PC-3 (cell line): ENCODE measurements around the gene B4GALT5. TPM values are rescaled to one million over a fixed set of nuclear protein-coding genes. Genes with fewer than 3 reads are reported as not detected.

ENCODE experiments used
- ATAC-seq: fragments of 200-7000 bp; cut with Tn5 transposase; 2 replicates; pipeline ENCODE4 v1.9.1; 2020; ENCODE audit warnings: mild to moderate bottlenecking, moderate library complexity
- BruUV-seq: library from RNA; stranded (reverse); fragments of 400-500 nt; replicated peaks from 2 replicates; lab custom pipeline; 2021; lab: Mats Ljungman, UMichigan
- CTCF ChIA-PET: fragments of 300-600 bp; sonication (Branson Sonifier 250); formaldehyde crosslinking; loops from one replicate; lab custom pipeline; 2022; ENCODE audit warnings: antibody characterized with exemption; lab: Charles Lee
- POLR2A ChIA-PET: fragments of 300-600 bp; sonication (Branson Sonifier 250); formaldehyde crosslinking; loops from one replicate; lab custom pipeline; 2022; ENCODE audit warnings: antibody characterized with exemption; ENCODE audit not compliant: unreplicated experiment; lab: Charles Lee
- DNase-seq: peaks from one replicate; pipeline ENCODE4 v3.0.0-alpha.2; 2015
- H2AFZ ChIP-seq: fragments of 300-600 bp; sonication (generic); 2 replicates; pipeline ENCODE4 v1.6.0; 2016; ENCODE audit warnings: antibody characterized with exemption, low read length
- H3F3A ChIP-seq: fragments of 300-600 bp; sonication (generic); one replicate; pipeline ENCODE4 v1.6.0; 2017; ENCODE audit warnings: antibody characterized with exemption, low read length, control low read depth, mild to moderate bottlenecking; ENCODE audit not compliant: unreplicated experiment
- H3K27ac ChIP-seq: fragments of 300-600 bp; sonication (generic); 2 replicates; pipeline ENCODE4 v1.5.1; 2016; ENCODE audit warnings: mild to moderate bottlenecking, low read length
- H3K27me3 ChIP-seq: fragments of 300-600 bp; sonication (generic); 2 replicates; pipeline ENCODE4 v1.6.1; 2016; ENCODE audit warnings: low read length, mixed read lengths
- H3K36me3 ChIP-seq: fragments of 300-600 bp; sonication (generic); 2 replicates; pipeline ENCODE4 v1.6.1; 2016; ENCODE audit warnings: low read depth, mixed run types, low read length, mixed read lengths
- H3K4me1 ChIP-seq: fragments of 300-600 bp; sonication (generic); 2 replicates; pipeline ENCODE4 v1.5.1; 2016; ENCODE audit warnings: low read length; ENCODE audit not compliant: insufficient read depth
- H3K4me2 ChIP-seq: fragments of 300-600 bp; sonication (generic); 2 replicates; pipeline ENCODE4 v1.6.0; 2016; ENCODE audit warnings: low read length
- H3K4me3 ChIP-seq: fragments of 300-600 bp; sonication (generic); 2 replicates; pipeline ENCODE4 v1.5.1; 2016; ENCODE audit warnings: mild to moderate bottlenecking, low read length, mixed read lengths
- H3K79me2 ChIP-seq: fragments of 300-600 bp; sonication (generic); 2 replicates; pipeline ENCODE4 v1.6.1; 2017; ENCODE audit warnings: low read length, mixed read lengths
- H3K9ac ChIP-seq: fragments of 300-600 bp; sonication (generic); 2 replicates; pipeline ENCODE4 v1.6.0; 2016; ENCODE audit warnings: mild to moderate bottlenecking, low read length
- H3K9me2 ChIP-seq: fragments of 300-600 bp; sonication (generic); replicated peaks from 2 replicates; pipeline ENCODE4 v1.6.1; 2016; ENCODE audit warnings: mixed run types, low read length, mixed read lengths
- H3K9me3 ChIP-seq: fragments of 300-600 bp; sonication (generic); 2 replicates; pipeline ENCODE4 v1.6.1; 2016; ENCODE audit warnings: low read length, mixed read lengths
- H4K20me1 ChIP-seq: fragments of 300-600 bp; sonication (generic); 2 replicates; pipeline ENCODE4 v1.6.1; 2016; ENCODE audit warnings: low read length, mixed read lengths
- CTCF ChIP-seq: fragments of 300-600 bp; sonication (generic); conservative IDR thresholded peaks from 2 replicates; pipeline ENCODE4 v1.5.1; 2017; ENCODE audit warnings: antibody characterized with exemption, low read depth, mild to moderate bottlenecking, low read length
- EZH2 ChIP-seq: fragments of 300-600 bp; sonication (generic); IDR thresholded peaks from one replicate; pipeline ENCODE4 v1.6.1; 2017; ENCODE audit warnings: antibody characterized with exemption, mild to moderate bottlenecking, low read length; ENCODE audit not compliant: unreplicated experiment
- EZH2phosphoT487 ChIP-seq: fragments of 300-600 bp; sonication (generic); IDR thresholded peaks from 2 replicates; pipeline ENCODE4 v1.6.1; 2018; ENCODE audit warnings: mild to moderate bottlenecking, antibody characterized with exemption, low read length, borderline replicate concordance
- intact Hi-C: fragments of 100-400 bp; cut with micrococcal nuclease; formaldehyde crosslinking; loops from 2 replicates; pipeline ENCODE4 v1.9.0; 2023
- total RNA-seq: library from RNA; depleted of rRNA; stranded (reverse); fragments of >200 nt; gene quantifications from 2 replicates; pipeline ENCODE4 v1.2.3, GENCODE V29; 2014

Gene B4GALT5
- total RNA-seq, 1 experiment from 2014 or later, result 18.1 TPM

- intact Hi-C loops, result loop anchor here (10.0 kb wide), 1 partner anchor 50 kb away; no protein-coding TSS in a partner anchor
- no TSS peak for BruUV-seq
- Histone ChIP-seq H4K20me1 (peaks cover 9% of the 10 kb centered on the region; the same call in 1 of the 2 replicates), H3K36me3 (no peaks in the 10 kb centered on the region), H3K79me2 (peaks cover 100% of the 10 kb centered on the region), H3K27ac (no peak overlapping the region), H3K4me2 (no peak overlapping the region), H3K27me3 (no peaks in the 10 kb centered on the region), H2AFZ (no peak overlapping the region), H3K9ac (no peak overlapping the region), H3K9me3 (no peaks in the 10 kb centered on the region), H3F3A (no peaks in the 10 kb centered on the region), H3K4me1 (peaks cover 26% of the 10 kb centered on the region), H3K4me3 (no peak overlapping the region), H3K9me2 (no peaks in the 10 kb centered on the region)
- DNase-seq, result no peak
- TF ChIP-seq EZH2 (no peak), EZH2phosphoT487 (no peak), CTCF (no peak)
- ChIA-PET CTCF (no interaction called here), POLR2A (no interaction called here)
- ATAC-seq, result no peak
Measured at GRCh38 chr20:49704932-49705336, 8.7 kb downstream of the B4GALT5 start.

GRCh38 chr20:49701916-49702315 lies 11.8 kb downstream of the B4GALT5 start:
- Histone ChIP-seq H3K27ac (peak overlapping the region; percentile 85), H3F3A (no peaks in the 10 kb centered on the region), H2AFZ (no peak overlapping the region), H3K9me3 (no peaks in the 10 kb centered on the region), H3K9me2 (no peaks in the 10 kb centered on the region), H3K4me1 (peaks cover 48% of the 10 kb centered on the region), H3K4me3 (0 out of 2 replicates have a peak overlapping the region, but pooled peaks have one; percentile 2), H3K4me2 (peak overlapping the region; percentile 57), H3K79me2 (peaks cover 100% of the 10 kb centered on the region), H3K36me3 (no peaks in the 10 kb centered on the region; the same call in 1 of the 2 replicates), H3K27me3 (no peaks in the 10 kb centered on the region), H3K9ac (no peak overlapping the region), H4K20me1 (peaks cover 10% of the 10 kb centered on the region; the same call in 1 of the 2 replicates)
- no peak for DNase-seq
- TF ChIP-seq EZH2phosphoT487 (no peak), CTCF (no peak), EZH2 (no peak)
- CTCF ChIA-PET, result interaction anchor here (1.0 kb wide), 1 partner anchor 111 kb away, joined by 3 read pairs; the partner anchor contains the start of gene SLC9A8
- POLR2A ChIA-PET, result no interaction called here
- BruUV-seq, result no TSS peak
- intact Hi-C loops, result loop anchor here (2.0 to 10.0 kb wide), 2 partner anchors 27 to 47 kb away; no protein-coding TSS in a partner anchor
- no peak for ATAC-seq

GRCh38 chr20:49701241-49701790 lies 12.4 kb downstream of the B4GALT5 start:
- Histone ChIP-seq H3F3A (no peaks in the 10 kb centered on the region), H3K9ac (peak overlapping the region; percentile 60), H3K9me3 (no peaks in the 10 kb centered on the region), H3K9me2 (no peaks in the 10 kb centered on the region), H3K4me2 (peak overlapping the region; percentile 57), H4K20me1 (peaks cover 5% of the 10 kb centered on the region; the same call in 1 of the 2 replicates), H3K4me3 (peak overlapping the region; percentile 3; the same call in 1 of the 2 replicates), H2AFZ (no peak overlapping the region), H3K36me3 (no peaks in the 10 kb centered on the region; the same call in 1 of the 2 replicates), H3K27ac (peak overlapping the region; percentile 85), H3K79me2 (peaks cover 100% of the 10 kb centered on the region), H3K27me3 (no peaks in the 10 kb centered on the region), H3K4me1 (peaks cover 54% of the 10 kb centered on the region)
- no TSS peak for BruUV-seq
- TF ChIP-seq EZH2phosphoT487, result no peak
- no peak for TF ChIP-seq EZH2
- no peak for TF ChIP-seq CTCF
- DNase-seq, result peak; percentile 87
- CTCF ChIA-PET, result interaction anchor here (0.6 to 1.0 kb wide), 3 partner anchors 65 to 159 kb away, joined by 3 to 4 read pairs (median 4); partner anchors contain the start of gene SLC9A8
- intact Hi-C loops, result loop anchor here (2.0 to 10.0 kb wide), 2 partner anchors 27 to 47 kb away; no protein-coding TSS in a partner anchor
- peak; percentile 63 for ATAC-seq
- POLR2A ChIA-PET, result interaction anchor here (0.6 to 0.7 kb wide), 2 partner anchors 71 to 132 kb away, joined by 3 to 4 read pairs; no protein-coding TSS in a partner anchor
